Panc1 (cell line): Measurements from ENCODE around the gene ABLIM2.

Experiments
- POLR2AphosphoS5 ChIP-seq: IDR thresholded peaks from 2 replicates; pipeline ENCODE4 v1.6.1; 2012; ENCODE audit warnings: mild to moderate bottlenecking, low read depth, low read length, moderate library complexity
- SIN3A ChIP-seq: IDR thresholded peaks from 2 replicates; pipeline ENCODE4 v1.6.1; 2012; ENCODE audit warnings: low read depth, mild to moderate bottlenecking, low read length, moderate library complexity, borderline replicate concordance; ENCODE audit not compliant: insufficient read depth
- TCF7L2 ChIP-seq: IDR thresholded peaks from 2 replicates; pipeline ENCODE4 v1.6.1; 2011; ENCODE audit warnings: mild to moderate bottlenecking, low read depth, low read length, inconsistent platforms
- TF ChIP-seq, protein P1 (sequence below): fragments of 450-650 bp; IDR thresholded peaks from 2 replicates; pipeline ENCODE4 v1.5.1; 2017; ENCODE audit warnings: mild to moderate bottlenecking
- TF ChIP-seq, protein P2 (sequence below), 2 experiments: IDR thresholded peaks; 2 replicates each; pipeline ENCODE4 v1.6.1; 2011 to 2012; ENCODE audit warnings: low read depth in 2 of 2, control low read depth in 1 of 2, low read length in 1 of 2, mild to moderate bottlenecking in 1 of 2, moderate library complexity in 1 of 2; ENCODE audit not compliant: insufficient read depth in 1 of 2

DNA sequence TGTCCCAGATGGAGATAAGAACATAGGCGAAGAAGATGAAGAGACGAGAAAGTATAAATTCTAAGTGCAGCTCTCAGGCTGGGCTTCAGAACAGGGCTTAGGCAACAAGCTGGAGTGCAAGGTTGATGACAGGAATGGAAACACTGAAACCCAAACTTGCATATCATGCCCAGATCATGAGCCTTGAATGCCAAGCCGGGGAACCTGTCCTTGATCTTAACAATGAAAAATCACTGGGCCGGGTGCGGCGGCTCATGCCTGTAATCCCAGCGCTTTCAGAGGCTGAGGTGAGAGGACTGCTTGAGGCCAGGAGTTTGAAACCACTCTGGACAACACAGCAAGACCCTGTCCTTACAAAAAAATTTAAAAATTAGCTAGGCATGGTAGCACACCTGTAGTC is 236.1 kb downstream of the ABLIM2 start:
- TF ChIP-seq POLR2AphosphoS5 (no peak), TCF7L2 (no peak), SIN3A (no peak)
- TF ChIP-seq, protein P1, sequence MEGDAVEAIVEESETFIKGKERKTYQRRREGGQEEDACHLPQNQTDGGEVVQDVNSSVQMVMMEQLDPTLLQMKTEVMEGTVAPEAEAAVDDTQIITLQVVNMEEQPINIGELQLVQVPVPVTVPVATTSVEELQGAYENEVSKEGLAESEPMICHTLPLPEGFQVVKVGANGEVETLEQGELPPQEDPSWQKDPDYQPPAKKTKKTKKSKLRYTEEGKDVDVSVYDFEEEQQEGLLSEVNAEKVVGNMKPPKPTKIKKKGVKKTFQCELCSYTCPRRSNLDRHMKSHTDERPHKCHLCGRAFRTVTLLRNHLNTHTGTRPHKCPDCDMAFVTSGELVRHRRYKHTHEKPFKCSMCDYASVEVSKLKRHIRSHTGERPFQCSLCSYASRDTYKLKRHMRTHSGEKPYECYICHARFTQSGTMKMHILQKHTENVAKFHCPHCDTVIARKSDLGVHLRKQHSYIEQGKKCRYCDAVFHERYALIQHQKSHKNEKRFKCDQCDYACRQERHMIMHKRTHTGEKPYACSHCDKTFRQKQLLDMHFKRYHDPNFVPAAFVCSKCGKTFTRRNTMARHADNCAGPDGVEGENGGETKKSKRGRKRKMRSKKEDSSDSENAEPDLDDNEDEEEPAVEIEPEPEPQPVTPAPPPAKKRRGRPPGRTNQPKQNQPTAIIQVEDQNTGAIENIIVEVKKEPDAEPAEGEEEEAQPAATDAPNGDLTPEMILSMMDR, result no peak
- TF ChIP-seq, protein P2, sequence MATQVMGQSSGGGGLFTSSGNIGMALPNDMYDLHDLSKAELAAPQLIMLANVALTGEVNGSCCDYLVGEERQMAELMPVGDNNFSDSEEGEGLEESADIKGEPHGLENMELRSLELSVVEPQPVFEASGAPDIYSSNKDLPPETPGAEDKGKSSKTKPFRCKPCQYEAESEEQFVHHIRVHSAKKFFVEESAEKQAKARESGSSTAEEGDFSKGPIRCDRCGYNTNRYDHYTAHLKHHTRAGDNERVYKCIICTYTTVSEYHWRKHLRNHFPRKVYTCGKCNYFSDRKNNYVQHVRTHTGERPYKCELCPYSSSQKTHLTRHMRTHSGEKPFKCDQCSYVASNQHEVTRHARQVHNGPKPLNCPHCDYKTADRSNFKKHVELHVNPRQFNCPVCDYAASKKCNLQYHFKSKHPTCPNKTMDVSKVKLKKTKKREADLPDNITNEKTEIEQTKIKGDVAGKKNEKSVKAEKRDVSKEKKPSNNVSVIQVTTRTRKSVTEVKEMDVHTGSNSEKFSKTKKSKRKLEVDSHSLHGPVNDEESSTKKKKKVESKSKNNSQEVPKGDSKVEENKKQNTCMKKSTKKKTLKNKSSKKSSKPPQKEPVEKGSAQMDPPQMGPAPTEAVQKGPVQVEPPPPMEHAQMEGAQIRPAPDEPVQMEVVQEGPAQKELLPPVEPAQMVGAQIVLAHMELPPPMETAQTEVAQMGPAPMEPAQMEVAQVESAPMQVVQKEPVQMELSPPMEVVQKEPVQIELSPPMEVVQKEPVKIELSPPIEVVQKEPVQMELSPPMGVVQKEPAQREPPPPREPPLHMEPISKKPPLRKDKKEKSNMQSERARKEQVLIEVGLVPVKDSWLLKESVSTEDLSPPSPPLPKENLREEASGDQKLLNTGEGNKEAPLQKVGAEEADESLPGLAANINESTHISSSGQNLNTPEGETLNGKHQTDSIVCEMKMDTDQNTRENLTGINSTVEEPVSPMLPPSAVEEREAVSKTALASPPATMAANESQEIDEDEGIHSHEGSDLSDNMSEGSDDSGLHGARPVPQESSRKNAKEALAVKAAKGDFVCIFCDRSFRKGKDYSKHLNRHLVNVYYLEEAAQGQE (IDR thresholded peaks at IDR 0.05; ENCODE audit: insufficient read depth in 1 of 2, low read depth in 2 of 2, low read length in 1 of 2), result no peak
